H1 (cell line): ENCODE data around the gene POLN. TPM values are rescaled to one million over a fixed set of nuclear protein-coding genes. Genes with fewer than 3 reads are reported as not detected.

Experiments
- CTCF ChIA-PET: fragments of 300-600 bp; sonication (Branson Sonifier 250); formaldehyde crosslinking; loops from one replicate; lab custom pipeline; 2021; ENCODE audit not compliant: partially characterized antibody; lab: Charles Lee
- POLR2A ChIA-PET: fragments of 300-600 bp; sonication (Branson Sonifier 250); formaldehyde crosslinking; loops from one replicate; lab custom pipeline; 2021; ENCODE audit warnings: inconsistent platforms; ENCODE audit not compliant: partially characterized antibody; lab: Charles Lee
- DNase-seq, 2 experiments: peaks; one replicate each; pipeline versions ENCODE4 v3.0.0 to v3.0.0-alpha.2; 2010 to 2022; ENCODE audit warnings: low spot score in 2 of 2, low read depth in 1 of 2, mixed read lengths in 1 of 2
- FAIRE-seq: peaks from 2 replicates; lab custom pipeline; 2011; peaks lifted over from hg19 to GRCh38; lab: Jason Lieb, UNC
- H2AFZ ChIP-seq: 2 replicates; pipeline ENCODE4 v1.8.1; 2012; ENCODE audit warnings: low read length, inconsistent platforms
- H2AK5ac ChIP-seq: 2 replicates; pipeline ENCODE4 v1.6.1; 2013; ENCODE audit warnings: low read depth, low read length
- H2BK120ac ChIP-seq: replicated peaks from 2 replicates; pipeline ENCODE3; 2013; ENCODE audit warnings: low read depth, low read length, inconsistent platforms
- H2BK12ac ChIP-seq: 2 replicates; pipeline ENCODE4 v1.6.1; 2013; ENCODE audit warnings: low read depth, low read length
- H2BK15ac ChIP-seq: 2 replicates; pipeline ENCODE4 v1.6.1; 2013; ENCODE audit warnings: low read length
- H2BK20ac ChIP-seq: 2 replicates; pipeline ENCODE4 v1.6.1; 2013; ENCODE audit warnings: low read length
- H2BK5ac ChIP-seq: 2 replicates; pipeline ENCODE4 v1.6.1; 2013; ENCODE audit warnings: low read depth, low read length
- H3K14ac ChIP-seq: 2 replicates; pipeline ENCODE4 v1.6.1; 2013; ENCODE audit warnings: inconsistent platforms; ENCODE audit not compliant: insufficient read length
- H3K18ac ChIP-seq: 2 replicates; pipeline ENCODE4 v1.6.1; 2013; ENCODE audit warnings: low read length; ENCODE audit errors: extremely low read depth
- H3K23ac ChIP-seq: 2 replicates; pipeline ENCODE4 v1.6.1; 2013; ENCODE audit warnings: inconsistent platforms; ENCODE audit not compliant: insufficient read length
- H3K23me2 ChIP-seq: 2 replicates; pipeline ENCODE4 v1.6.1; 2013; ENCODE audit warnings: low read depth, low read length
- H3K27ac ChIP-seq: 2 replicates; pipeline ENCODE4 v1.6.1; 2011; ENCODE audit warnings: low read depth, low read length, inconsistent platforms
- H3K27me3 ChIP-seq, 4 experiments: replicated peaks in 1 of 4; 1 replicate in 1 of 4; 2 replicates in 3 of 4; pipeline versions ENCODE4 v1.6.1 to v1.8.1; 2011 to 2013; ENCODE audit warnings: low read length in 3 of 4, mild to moderate bottlenecking in 3 of 4, inconsistent platforms in 2 of 4, mixed read lengths in 2 of 4, moderate library complexity in 1 of 4; ENCODE audit not compliant: control insufficient read depth in 3 of 4, insufficient read depth in 3 of 4; ENCODE audit errors: extremely low read depth in 1 of 4
- H3K36me3 ChIP-seq, 4 experiments: 2 replicates each; pipeline versions ENCODE4 v1.6.1 to v1.8.1; 2011 to 2013; ENCODE audit warnings: mild to moderate bottlenecking in 4 of 4, low read length in 3 of 4, moderate library complexity in 2 of 4, control low read depth in 1 of 4, inconsistent platforms in 1 of 4; ENCODE audit not compliant: insufficient read depth in 4 of 4, control insufficient read depth in 2 of 4
- H3K4ac ChIP-seq: replicated peaks from 2 replicates; pipeline ENCODE3; 2013; ENCODE audit warnings: low read length, low read depth, mixed read lengths, inconsistent platforms; ENCODE audit not compliant: insufficient read length
- H3K4me1 ChIP-seq, 4 experiments: replicated peaks in 1 of 4; 1 replicate in 1 of 4; 2 replicates in 3 of 4; pipeline versions ENCODE4 v1.6.1 to v1.8.1; 2011 to 2013; ENCODE audit warnings: low read length in 3 of 4, inconsistent platforms in 2 of 4, mixed read lengths in 1 of 4; ENCODE audit not compliant: insufficient read depth in 4 of 4, control insufficient read depth in 3 of 4
- H3K4me2 ChIP-seq, 2 experiments: 2 replicates each; pipeline versions ENCODE4 v1.6.1 to v1.8.1; 2011 to 2013; ENCODE audit warnings: low read depth in 2 of 2, low read length in 2 of 2, control low read depth in 1 of 2, inconsistent platforms in 1 of 2, mild to moderate bottlenecking in 1 of 2; ENCODE audit not compliant: insufficient read depth in 1 of 2
- H3K4me3 ChIP-seq, 4 experiments: fragments of 200-600, 300-600 bp in 1 of 4; sonication (generic), shearing (Covaris generic), sonication (Bioruptor Twin) in 1 of 4; 2 replicates each; pipeline versions ENCODE4 v1.5.1 to v1.8.1; 2011 to 2016; ENCODE audit warnings: low read length in 4 of 4, low read depth in 3 of 4, control low read depth in 2 of 4, inconsistent platforms in 2 of 4, mild to moderate bottlenecking in 2 of 4, mixed read lengths in 1 of 4, moderate library complexity in 1 of 4; ENCODE audit not compliant: insufficient read depth in 2 of 4; ENCODE audit errors: extremely low read depth in 1 of 4
- H3K56ac ChIP-seq: replicated peaks from 2 replicates; pipeline ENCODE3; 2013; ENCODE audit warnings: low read depth, mild to moderate bottlenecking, mixed read lengths, low read length, inconsistent platforms; ENCODE audit not compliant: insufficient read length
- H3K79me1 ChIP-seq: 2 replicates; pipeline ENCODE4 v1.6.1; 2013; ENCODE audit warnings: low read depth, low read length, control low read depth
- H3K79me2 ChIP-seq, 2 experiments: 2 replicates each; pipeline versions ENCODE4 v1.6.1 to v1.8.1; 2012 to 2013; ENCODE audit warnings: low read length in 2 of 2, mild to moderate bottlenecking in 2 of 2, inconsistent platforms in 1 of 2; ENCODE audit not compliant: insufficient read depth in 2 of 2, control insufficient read depth in 1 of 2
- H3K9ac ChIP-seq, 4 experiments: replicated peaks in 1 of 4; 1 replicate in 1 of 4; 2 replicates in 3 of 4; pipeline versions ENCODE4 v1.6.1 to v1.8.1; 2011 to 2013; ENCODE audit warnings: low read depth in 3 of 4, low read length in 3 of 4, control low read depth in 2 of 4, mild to moderate bottlenecking in 2 of 4, moderate library complexity in 2 of 4, inconsistent platforms in 1 of 4; ENCODE audit errors: extremely low read depth in 1 of 4
- H3K9me3 ChIP-seq, 2 experiments: 2 replicates each; pipeline versions ENCODE4 v1.6.1 to v1.8.1; 2012 to 2013; ENCODE audit warnings: mild to moderate bottlenecking in 2 of 2, moderate library complexity in 2 of 2, control low read depth in 1 of 2, inconsistent platforms in 1 of 2, low read depth in 1 of 2, low read length in 1 of 2, mixed read lengths in 1 of 2; ENCODE audit not compliant: insufficient read depth in 2 of 2
- H4K20me1 ChIP-seq, 2 experiments: replicated peaks in 1 of 2; 2 replicates each; pipeline versions ENCODE3 to v1.8.1; 2011 to 2013; ENCODE audit warnings: inconsistent platforms in 2 of 2, low read length in 2 of 2, mild to moderate bottlenecking in 1 of 2; ENCODE audit not compliant: insufficient read depth in 2 of 2, control insufficient read depth in 1 of 2
- H4K5ac ChIP-seq: 2 replicates; pipeline ENCODE4 v1.6.1; 2013; ENCODE audit warnings: low read length, low read depth, mixed read lengths, inconsistent platforms; ENCODE audit not compliant: insufficient read length
- H4K8ac ChIP-seq: 2 replicates; pipeline ENCODE4 v1.8.0; 2013; ENCODE audit warnings: mild to moderate bottlenecking, moderate library complexity, low read length, inconsistent platforms; ENCODE audit not compliant: insufficient read depth; ENCODE audit errors: extremely low read depth
- H4K91ac ChIP-seq: replicated peaks from 2 replicates; pipeline ENCODE3; 2013; ENCODE audit warnings: low read length, mixed read lengths, inconsistent platforms; ENCODE audit not compliant: insufficient read length
- BCL11A ChIP-seq, 2 experiments: IDR thresholded peaks; one replicate each; pipeline ENCODE4 v1.6.1; 2011; ENCODE audit warnings: low read depth in 2 of 2, low read length in 2 of 2, mild to moderate bottlenecking in 2 of 2
- CTBP2 ChIP-seq: IDR thresholded peaks from 2 replicates; pipeline ENCODE4 v1.7.0; 2011; ENCODE audit warnings: borderline replicate concordance, mild to moderate bottlenecking, moderate library complexity, mixed read lengths, low read length; ENCODE audit not compliant: insufficient read depth, insufficient read length
- EP300 ChIP-seq, 2 experiments: IDR thresholded peaks; 1 replicate in 1 of 2; 2 replicates in 1 of 2; pipeline ENCODE4 v1.6.1; 2011 to 2012; ENCODE audit warnings: low read depth in 2 of 2, low read length in 2 of 2, mild to moderate bottlenecking in 2 of 2, borderline replicate concordance in 1 of 2, inconsistent platforms in 1 of 2, moderate library complexity in 1 of 2
- HDAC6 ChIP-seq: IDR thresholded peaks from one replicate; pipeline ENCODE4 v1.7.1; 2012; ENCODE audit warnings: low read depth, mild to moderate bottlenecking, inconsistent platforms, low read length, moderate library complexity
- KDM1A ChIP-seq: fragments of 200-600, 300-600 bp; sonication (generic); IDR thresholded peaks from 2 replicates; pipeline ENCODE4 v1.7.1; 2016; ENCODE audit warnings: mild to moderate bottlenecking, low read length, borderline replicate concordance
- KDM5A ChIP-seq: fragments of 200-600 bp; IDR thresholded peaks from 2 replicates; pipeline ENCODE4 v1.7.1; 2012; ENCODE audit warnings: mild to moderate bottlenecking, low read length, inconsistent platforms, mixed read lengths
- POLR2A ChIP-seq, 2 experiments: IDR thresholded peaks; 1 replicate in 1 of 2; 2 replicates in 1 of 2; pipeline ENCODE4 v1.6.1; 2011; ENCODE audit warnings: low read depth in 2 of 2, low read length in 2 of 2, mild to moderate bottlenecking in 2 of 2; ENCODE audit errors: control extremely low read depth in 1 of 2
- RNF2 ChIP-seq: fragments of 200-900, 300-1000 bp; sonication (generic); IDR thresholded peaks from 2 replicates; pipeline ENCODE4 v1.7.1; 2016; ENCODE audit warnings: borderline replicate concordance, low read depth, mild to moderate bottlenecking, antibody characterized with exemption, low read length; ENCODE audit not compliant: poor library complexity, severe bottlenecking; ENCODE audit errors: missing control alignments
- SP4 ChIP-seq: IDR thresholded peaks from 2 replicates; pipeline ENCODE4 v1.6.1; 2012; ENCODE audit warnings: low read length, inconsistent platforms
- WGBS, 2 experiments: shearing (Covaris generic) in 1 of 2; methylation state at CpG; one replicate each; pipeline versions ENCODE4 v1.1.6 to v1.1.7; 2013 to 2015; ENCODE audit warnings: low lambda C conversion rate in 2 of 2, mixed read lengths in 2 of 2, inconsistent platforms in 1 of 2, low coverage in 1 of 2, missing lambda C conversion rate in 1 of 2; ENCODE audit not compliant: insufficient replicate concordance in 2 of 2, insufficient coverage in 1 of 2, insufficient read length in 1 of 2; ENCODE audit errors: extremely low coverage in 1 of 2, missing lambda C conversion rate in 1 of 2; 5-methylcytosine and 5-hydroxymethylcytosine counted together
- polyA plus RNA-seq, 7 experiments: library from polyadenylated mRNA; depleted of rRNA in 3 of 7; stranded (reverse) in 5 of 7; unstranded in 2 of 7; fragments of >200 nt in 5 of 7; fragments of 200-250 nt in 2 of 7; gene quantifications; 1 replicate in 5 of 7; 2 replicates in 1 of 7; 4 replicates in 1 of 7; pipeline versions ENCODE4 v1.2.1 to v1.2.3, GENCODE V29; 2011 to 2013; ENCODE audit warnings: missing spikeins in 2 of 7, mixed read lengths in 2 of 7
- total RNA-seq: library from RNA; stranded (reverse); fragmentation: NEBNext Ultra II Directional; extraction: Animal tissue kit (Norgen Biotek cat#: 25700); gene quantifications from 2 replicates; pipeline ENCODE4 v1.2.1, GENCODE V29; 2021

Gene POLN
- total and polyA plus RNA-seq, 2 of the 8 experiments (the other 6 are each of a cell fraction or from before 2014, with no cell fraction given) = 0.98 to 1.5 TPM

DNA sequence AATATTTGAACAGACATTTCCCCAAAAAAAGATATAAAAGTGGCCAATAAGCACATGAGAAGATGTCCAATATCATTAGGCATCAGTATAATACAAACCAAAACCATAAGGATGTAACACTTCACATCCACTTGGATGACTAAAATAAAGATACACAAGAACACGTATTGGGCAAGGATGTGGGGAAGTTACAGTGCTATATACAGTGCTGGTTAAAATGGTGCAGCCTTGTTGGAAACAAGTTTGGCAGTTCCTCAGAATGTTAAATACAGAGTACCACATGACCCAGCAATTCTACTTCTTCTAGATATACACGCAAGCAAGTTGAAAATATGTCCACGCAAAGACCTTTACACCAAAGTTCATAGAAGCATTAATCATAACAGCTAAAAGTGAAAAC lies 58.9 kb downstream of the POLN start:
- no peak overlapping the region for H3K18ac ChIP-seq
- no peak for FAIRE-seq
- no peak overlapping the region for H3K4ac ChIP-seq
- no peak overlapping the region for H2BK5ac ChIP-seq
- no peak overlapping the region for H4K8ac ChIP-seq
- no peaks in the 10 kb centered on the region for H3K79me2 ChIP-seq
- no peaks in the 10 kb centered on the region for H3K79me1 ChIP-seq
- no peak overlapping the region for H3K23ac ChIP-seq
- no peak for DNase-seq
- H3K4me3 ChIP-seq = no peak overlapping the region
- no peak overlapping the region for H3K14ac ChIP-seq
- WGBS, 2 experiments = 91% methylated on average over 3 of the region's 3 CpGs; no CpG with 5 or more reads in 1 of the 2 experiments
- no peak overlapping the region for H2BK20ac ChIP-seq
- no peak overlapping the region for H3K9ac ChIP-seq
- peaks cover 0 to 2% (median 0%) of the 10 kb centered on the region in 4 experiments; a peak in 1 of 7 replicates for H3K27me3 ChIP-seq
- H3K4me2 ChIP-seq = no peak overlapping the region
- TF ChIP-seq RNF2 = no peak
- no peak for TF ChIP-seq KDM5A
- TF ChIP-seq HDAC6 = no peak
- no peak for TF ChIP-seq KDM1A
- TF ChIP-seq CTBP2 = no peak
- TF ChIP-seq EP300 (IDR thresholded peaks at IDR 0.05; ENCODE audit: borderline replicate concordance in 1 of 2, low read depth in 2 of 2, low read length in 2 of 2) = no peak
- no peak for TF ChIP-seq BCL11A (IDR thresholded peaks at IDR 0.05; ENCODE audit: low read depth in 2 of 2, low read length in 2 of 2)
- no peak for TF ChIP-seq SP4
- no peak for TF ChIP-seq POLR2A (IDR thresholded peaks at IDR 0.05; ENCODE audit: control extremely low read depth in 1 of 2, low read depth in 2 of 2, low read length in 2 of 2)
- H3K56ac ChIP-seq = no peak overlapping the region
- H3K36me3 ChIP-seq = no peaks in the 10 kb centered on the region
- no peak overlapping the region for H2AK5ac ChIP-seq
- no peak overlapping the region for H2BK12ac ChIP-seq
- no peak overlapping the region for H4K91ac ChIP-seq
- H3K27ac ChIP-seq = no peak overlapping the region
- H3K4me1 ChIP-seq = no peaks in the 10 kb centered on the region
- H2BK120ac ChIP-seq = no peak overlapping the region
- no peak overlapping the region for H4K5ac ChIP-seq
- CTCF ChIA-PET = interaction anchor here (0.9 kb wide), 1 partner anchor 16 kb away, joined by 5 read pairs; no protein-coding TSS in a partner anchor
- no peaks in the 10 kb centered on the region for H3K23me2 ChIP-seq
- peaks cover 3 to 4% of the 10 kb centered on the region in 2 experiments; a peak in 2 of 4 replicates for H3K9me3 ChIP-seq
- POLR2A ChIA-PET = no interaction called here
- no peak overlapping the region for H2AFZ ChIP-seq
- no peaks in the 10 kb centered on the region for H4K20me1 ChIP-seq
- H2BK15ac ChIP-seq = no peak overlapping the region
